Calu3 (cell line): Measurements from ENCODE around the gene CYP46A1. TPM values are rescaled to one million over a fixed set of nuclear protein-coding genes. Genes with fewer than 3 reads are reported as not detected.

Experiments used
- BruUV-seq: library from RNA; stranded (reverse); fragments of 400-500 nt; replicated peaks from 2 replicates; lab custom pipeline; 2021; lab: Mats Ljungman, UMichigan
- CTCF ChIA-PET: fragments of 300-600 bp; sonication (Branson Sonifier 250); formaldehyde crosslinking; loops from one replicate; lab custom pipeline; 2022; ENCODE audit warnings: antibody characterized with exemption; lab: Charles Lee
- DNase-seq: peaks from one replicate; pipeline ENCODE4 v3.0.0; 2022
- H3K27ac Mint-ChIP-seq: one replicate; pipeline ENCODE4 v1.8.0; 2022; ENCODE audit warnings: mixed read lengths; ENCODE audit not compliant: unreplicated experiment
- H3K27me3 Mint-ChIP-seq: one replicate; pipeline ENCODE4 v1.8.0; 2022; ENCODE audit warnings: mixed read lengths; ENCODE audit not compliant: unreplicated experiment
- H3K36me3 Mint-ChIP-seq: one replicate; pipeline ENCODE4 v1.8.0; 2022; ENCODE audit warnings: mild to moderate bottlenecking, moderate library complexity, mixed read lengths; ENCODE audit not compliant: insufficient read depth, unreplicated experiment
- H3K4me1 Mint-ChIP-seq: one replicate; pipeline ENCODE4 v1.8.0; 2022; ENCODE audit warnings: mild to moderate bottlenecking, low read depth, mixed read lengths; ENCODE audit not compliant: unreplicated experiment
- H3K4me3 Mint-ChIP-seq: one replicate; pipeline ENCODE4 v1.8.0; 2022; ENCODE audit warnings: mild to moderate bottlenecking, low read depth, moderate library complexity, mixed read lengths; ENCODE audit not compliant: unreplicated experiment
- H3K9me3 Mint-ChIP-seq: one replicate; pipeline ENCODE4 v1.8.0; 2022; ENCODE audit warnings: low read depth, mixed read lengths; ENCODE audit not compliant: unreplicated experiment
- intact Hi-C: fragments of 100-400 bp; cut with micrococcal nuclease; formaldehyde crosslinking; loops from one replicate; pipeline ENCODE4 v1.10.0; 2022; ENCODE audit not compliant: unreplicated experiment
- total RNA-seq: library from RNA; stranded (reverse); gene quantifications from 2 replicates; pipeline ENCODE4 v1.2.3, GENCODE V29; 2022
- TF ChIP-seq, protein P1 (sequence below): fragments of 200-600 bp; IDR thresholded peaks from one replicate; pipeline ENCODE4 v1.8.0; 2022; ENCODE audit warnings: antibody characterized with exemption; ENCODE audit not compliant: unreplicated experiment

The CYP46A1 gene
- total RNA-seq, 1 experiment from 2014 or later, result not detected

DNA sequence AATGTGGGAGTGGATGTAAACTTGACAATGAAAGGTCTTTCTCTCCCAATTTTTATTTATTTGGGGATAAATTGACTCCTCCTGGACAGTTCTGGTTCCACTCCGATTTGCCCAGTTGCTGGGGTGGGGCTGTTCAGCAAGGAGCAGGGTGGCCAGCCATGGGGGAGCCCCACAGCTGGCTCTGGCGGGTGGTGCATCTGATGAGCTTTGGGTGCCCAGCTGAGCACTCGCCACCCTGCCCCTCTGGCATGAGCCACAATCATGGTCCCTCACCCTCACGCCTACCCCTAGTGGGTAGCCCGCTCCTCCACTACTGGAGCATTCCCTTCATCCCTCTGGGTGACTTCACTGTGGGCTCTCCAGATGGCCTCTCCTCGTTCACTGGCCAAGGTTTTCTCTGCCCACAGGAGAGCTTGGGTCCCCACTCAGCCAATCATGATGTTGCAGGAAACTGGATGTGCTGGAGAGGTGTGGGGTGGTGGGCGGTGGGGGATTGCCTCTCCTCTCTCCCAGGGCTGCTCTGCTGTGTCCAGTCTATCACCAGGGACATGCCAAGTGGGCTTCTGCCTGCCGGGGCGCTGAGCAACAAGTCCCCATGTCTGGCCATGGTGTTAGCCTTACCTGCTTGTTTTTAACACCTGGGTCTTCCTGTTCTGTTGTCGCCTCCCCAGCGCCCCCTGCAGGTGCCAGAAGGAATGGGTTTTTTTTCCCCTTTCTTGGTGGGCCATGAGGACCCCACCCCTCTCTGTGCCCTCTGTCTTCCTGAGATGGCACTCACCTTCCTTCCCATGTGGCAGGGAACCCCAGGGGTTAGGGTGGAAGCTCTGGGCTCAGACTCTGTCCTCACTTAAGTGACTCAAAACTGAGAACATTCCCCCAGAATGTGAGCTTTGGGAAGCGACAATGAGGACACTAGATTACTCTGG is 3.4 kb downstream of the CYP46A1 start:
- CTCF ChIA-PET, result no interaction called here
- no peak overlapping the region for H3K27ac Mint-ChIP-seq
- H3K4me3 Mint-ChIP-seq, result no peak overlapping the region
- H3K4me1 Mint-ChIP-seq, result peaks cover 6% of the 10 kb centered on the region
- TF ChIP-seq, protein P1, sequence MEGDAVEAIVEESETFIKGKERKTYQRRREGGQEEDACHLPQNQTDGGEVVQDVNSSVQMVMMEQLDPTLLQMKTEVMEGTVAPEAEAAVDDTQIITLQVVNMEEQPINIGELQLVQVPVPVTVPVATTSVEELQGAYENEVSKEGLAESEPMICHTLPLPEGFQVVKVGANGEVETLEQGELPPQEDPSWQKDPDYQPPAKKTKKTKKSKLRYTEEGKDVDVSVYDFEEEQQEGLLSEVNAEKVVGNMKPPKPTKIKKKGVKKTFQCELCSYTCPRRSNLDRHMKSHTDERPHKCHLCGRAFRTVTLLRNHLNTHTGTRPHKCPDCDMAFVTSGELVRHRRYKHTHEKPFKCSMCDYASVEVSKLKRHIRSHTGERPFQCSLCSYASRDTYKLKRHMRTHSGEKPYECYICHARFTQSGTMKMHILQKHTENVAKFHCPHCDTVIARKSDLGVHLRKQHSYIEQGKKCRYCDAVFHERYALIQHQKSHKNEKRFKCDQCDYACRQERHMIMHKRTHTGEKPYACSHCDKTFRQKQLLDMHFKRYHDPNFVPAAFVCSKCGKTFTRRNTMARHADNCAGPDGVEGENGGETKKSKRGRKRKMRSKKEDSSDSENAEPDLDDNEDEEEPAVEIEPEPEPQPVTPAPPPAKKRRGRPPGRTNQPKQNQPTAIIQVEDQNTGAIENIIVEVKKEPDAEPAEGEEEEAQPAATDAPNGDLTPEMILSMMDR, result peak; percentile 68
- peaks cover 14% of the 10 kb centered on the region for H3K36me3 Mint-ChIP-seq
- H3K27me3 Mint-ChIP-seq, result peaks cover 75% of the 10 kb centered on the region
- DNase-seq, result peak; percentile 41
- intact Hi-C loops, result no loop called here
- BruUV-seq, result no TSS peak
- H3K9me3 Mint-ChIP-seq, result no peaks in the 10 kb centered on the region

DNA sequence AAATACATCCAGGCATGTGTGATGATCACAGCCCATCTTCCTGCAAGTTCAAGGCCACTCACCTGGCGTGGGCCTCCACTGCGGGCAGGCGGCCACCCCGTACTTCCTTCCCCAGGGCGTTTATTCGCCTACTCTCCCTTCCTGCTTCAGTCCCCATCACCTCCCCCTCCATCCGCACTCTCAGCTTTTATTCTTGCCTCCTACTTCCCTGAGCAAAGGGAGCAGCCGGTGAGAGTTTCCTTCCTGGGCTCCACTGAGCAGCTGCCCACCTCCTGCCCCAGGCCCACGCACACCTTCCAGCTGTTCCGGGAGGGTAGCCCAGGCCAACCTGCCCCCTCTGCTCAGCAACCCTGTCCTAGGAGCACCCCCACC is 4.1 kb downstream of the CYP46A1 start:
- peaks cover 75% of the 10 kb centered on the region for H3K27me3 Mint-ChIP-seq
- DNase-seq, result no peak
- H3K9me3 Mint-ChIP-seq, result no peaks in the 10 kb centered on the region

DNA sequence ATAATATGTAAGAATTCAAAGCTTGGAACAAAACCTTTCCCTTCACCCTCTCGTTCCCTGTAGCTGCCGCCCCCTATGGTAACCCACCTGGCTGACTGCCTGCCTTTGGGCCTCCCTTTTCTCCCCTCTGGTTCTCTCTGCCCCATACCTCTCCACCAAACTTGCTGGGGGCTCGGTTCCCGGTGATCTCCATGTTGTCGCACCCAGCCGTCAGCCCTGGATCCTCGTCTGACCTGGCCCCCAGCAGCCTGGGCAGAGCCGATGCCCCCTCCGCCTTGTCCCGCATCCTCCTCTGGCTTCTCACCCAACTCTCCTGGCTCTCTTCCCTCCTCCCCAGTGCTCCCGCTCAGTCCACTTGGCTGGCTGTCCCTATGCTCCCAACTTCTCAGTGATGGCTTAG is 4.5 kb downstream of the CYP46A1 start:
- CTCF ChIA-PET, result interaction anchor here (1.2 kb wide), 1 partner anchor 10 kb away, joined by 3 read pairs; no protein-coding TSS in a partner anchor

More for the DNA sequence above, 4.1 kb downstream of the CYP46A1 start:
- no peak overlapping the region for H3K4me3 Mint-ChIP-seq
- no TSS peak for BruUV-seq
- CTCF ChIA-PET, result no interaction called here
- no peak overlapping the region for H3K27ac Mint-ChIP-seq
- TF ChIP-seq, protein P1, result no peak
- intact Hi-C loops, result no loop called here
- no peaks in the 10 kb centered on the region for H3K4me1 Mint-ChIP-seq
- peaks cover 9% of the 10 kb centered on the region for H3K36me3 Mint-ChIP-seq

More for the DNA sequence above, 4.5 kb downstream of the CYP46A1 start:
- intact Hi-C loops, result no loop called here
- H3K4me1 Mint-ChIP-seq, result no peaks in the 10 kb centered on the region
- TF ChIP-seq, protein P1, result no peak
- DNase-seq, result no peak
- no peak overlapping the region for H3K4me3 Mint-ChIP-seq
- H3K27ac Mint-ChIP-seq, result no peak overlapping the region
- no TSS peak for BruUV-seq
- H3K9me3 Mint-ChIP-seq, result no peaks in the 10 kb centered on the region
- peaks cover 75% of the 10 kb centered on the region for H3K27me3 Mint-ChIP-seq
- H3K36me3 Mint-ChIP-seq, result peaks cover 5% of the 10 kb centered on the region
